ENCODE data around the gene CAPN14. TPM values are rescaled to one million over a fixed set of nuclear protein-coding genes. Genes with fewer than 3 reads are reported as not detected.

CAPN14 gene
- total RNA-seq, 4 donors from 2014 or later, result under 0.01 to 0.29 (median 0.14) TPM; not detected in 1

- Histone ChIP-seq H3K27ac (no peak overlapping the region), H3K4me1 (no peaks in the 10 kb centered on the region), H3K9me3 (no peaks in the 10 kb centered on the region), H3K27me3 (no peaks in the 10 kb centered on the region), H3K36me3 (no peaks in the 10 kb centered on the region), H3K4me3 (no peak overlapping the region)
- no peak for TF ChIP-seq POLR2A (IDR thresholded peaks at IDR 0.05)
- TF ChIP-seq CTCF (IDR thresholded peaks at IDR 0.05), result no peak
- no peak for DNase-seq
- intact Hi-C loops (cut with DNase I; ENCODE audit: low total_unique reads), result no loop called here
Measured at GRCh38 chr2:31249009-31249690, 31.8 kb upstream of the CAPN14 start.

- no peaks in the 10 kb centered on the region for H3K27me3 ChIP-seq
- no peak overlapping the region for H3K4me3 ChIP-seq
- intact Hi-C loops (cut with DNase I; ENCODE audit: low total_unique reads), result no loop called here
- DNase-seq, result no peak
- no peaks in the 10 kb centered on the region for H3K36me3 ChIP-seq
- TF ChIP-seq CTCF (IDR thresholded peaks at IDR 0.05), result no peak
- TF ChIP-seq POLR2A (IDR thresholded peaks at IDR 0.05), result no peak
- no peak overlapping the region for H3K27ac ChIP-seq
- no peaks in the 10 kb centered on the region for H3K9me3 ChIP-seq
- H3K4me1 ChIP-seq, result no peaks in the 10 kb centered on the region
Measured at GRCh38 chr2:31248139-31248538, 30.8 kb upstream of the CAPN14 start.

- no peak for TF ChIP-seq CTCF (IDR thresholded peaks at IDR 0.05)
- TF ChIP-seq POLR2A (IDR thresholded peaks at IDR 0.05), result no peak
- Histone ChIP-seq H3K4me1 (no peaks in the 10 kb centered on the region), H3K36me3 (no peaks in the 10 kb centered on the region), H3K4me3 (no peak overlapping the region), H3K27me3 (no peaks in the 10 kb centered on the region), H3K9me3 (no peaks in the 10 kb centered on the region), H3K27ac (no peak overlapping the region)
- DNase-seq, result no peak
- intact Hi-C loops (cut with DNase I; ENCODE audit: low total_unique reads), result no loop called here
Measured at GRCh38 chr2:31247711-31248110, 30.4 kb upstream of the CAPN14 start.

DNA sequence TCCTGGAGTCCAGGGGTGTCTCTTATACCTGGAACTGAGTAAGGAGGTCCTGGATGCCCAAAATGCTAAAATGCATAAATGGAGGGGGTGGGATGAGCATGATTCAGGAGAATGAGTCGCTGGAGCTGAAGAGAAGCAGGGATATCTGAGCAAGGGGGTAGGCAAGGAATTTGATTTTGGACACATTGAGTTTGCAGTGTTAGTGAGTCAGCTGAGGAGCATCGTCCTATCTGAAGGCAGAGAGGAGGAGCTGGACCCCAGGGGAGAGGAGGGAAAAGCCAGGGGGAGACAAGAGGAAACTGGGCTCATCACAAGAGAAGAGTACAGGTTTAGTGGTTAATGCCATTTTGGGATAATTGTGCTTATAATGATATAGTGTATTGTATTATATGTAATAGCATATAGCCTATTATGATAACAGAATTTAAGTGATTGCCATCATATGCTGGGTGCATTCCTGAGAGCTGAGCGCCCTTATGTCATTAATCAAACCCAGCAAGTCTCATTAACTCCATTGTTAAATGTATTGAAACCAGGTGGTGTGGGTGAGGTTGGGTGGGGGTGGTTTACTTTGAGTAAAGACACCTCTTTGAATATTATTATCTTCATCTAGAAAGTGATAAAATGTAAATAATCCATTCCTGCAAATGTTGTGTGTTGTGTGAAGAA is 29.0 kb upstream of the CAPN14 start:
- TF ChIP-seq CTCF (IDR thresholded peaks at IDR 0.05), result no peak
- no peak for TF ChIP-seq POLR2A (IDR thresholded peaks at IDR 0.05)
- intact Hi-C loops (cut with DNase I; ENCODE audit: low total_unique reads), result no loop called here
- no peaks in the 10 kb centered on the region for H3K36me3 ChIP-seq
- no peak overlapping the region for H3K27ac ChIP-seq
- no peak for DNase-seq
- H3K27me3 ChIP-seq, result no peaks in the 10 kb centered on the region
- no peaks in the 10 kb centered on the region for H3K9me3 ChIP-seq
- no peak overlapping the region for H3K4me3 ChIP-seq
- no peaks in the 10 kb centered on the region for H3K4me1 ChIP-seq

DNA sequence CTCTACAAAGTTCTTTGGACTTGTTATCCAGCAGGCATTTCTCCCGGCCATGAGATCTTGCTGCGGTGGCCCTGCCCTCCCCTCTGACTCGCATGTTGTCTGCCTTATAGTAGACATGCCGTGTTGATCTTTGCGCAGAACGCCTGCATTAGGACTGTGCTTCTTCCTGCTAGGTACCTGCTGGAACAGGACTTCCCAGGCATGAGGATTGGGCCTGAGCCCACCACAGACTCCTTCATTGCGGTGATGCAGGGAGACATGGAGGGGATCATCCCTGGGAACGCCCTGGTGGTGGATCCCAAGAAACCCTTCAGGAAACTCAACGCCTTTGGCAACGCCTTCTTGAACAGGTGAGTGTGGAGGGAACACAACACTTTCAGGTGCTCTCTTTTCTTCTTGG is 26.8 kb upstream of the CAPN14 start:
- intact Hi-C loops (cut with DNase I; ENCODE audit: low total_unique reads), result no loop called here
- no peak for TF ChIP-seq CTCF (IDR thresholded peaks at IDR 0.05)
- no peak for TF ChIP-seq POLR2A (IDR thresholded peaks at IDR 0.05)
- Histone ChIP-seq H3K27ac (no peak overlapping the region), H3K36me3 (no peaks in the 10 kb centered on the region), H3K4me1 (no peaks in the 10 kb centered on the region), H3K27me3 (no peaks in the 10 kb centered on the region), H3K9me3 (no peaks in the 10 kb centered on the region), H3K4me3 (no peak overlapping the region)
- no peak for DNase-seq

Measured in uterus (tissue), 4 donors.